Measurements from ENCODE around the gene CDK6.
"Not testable (repeated sequence)": the region's sequence is repeated elsewhere in the genome, so short reads cannot be mapped to it uniquely, and the experiment has no call there.

CDK6 gene

DNA sequence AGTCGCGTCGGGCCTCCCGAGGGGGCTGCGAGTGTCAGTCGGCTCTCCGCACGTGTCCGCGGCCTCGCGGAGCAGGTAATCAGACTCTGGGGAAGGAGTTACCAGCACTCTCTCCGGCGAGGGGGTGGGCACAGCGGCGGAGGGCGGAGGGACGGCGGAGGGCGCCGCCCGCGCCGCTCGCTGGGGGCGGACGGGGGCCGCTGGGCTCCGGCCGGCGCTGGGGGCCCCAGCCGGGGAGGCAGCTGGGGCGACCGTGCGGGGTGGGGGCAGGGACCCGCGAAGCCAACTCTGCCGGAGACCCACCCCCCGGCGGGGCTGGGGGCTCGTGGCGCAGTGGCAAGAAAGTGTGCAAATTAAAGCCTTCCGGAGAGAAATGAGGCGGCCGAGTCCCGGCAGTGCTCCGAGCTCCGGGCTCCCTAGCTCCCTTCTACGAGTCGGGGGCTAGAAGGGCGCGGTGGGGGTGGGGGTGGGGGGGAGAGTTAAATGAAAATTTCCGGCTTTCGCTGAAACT lies at the start of gene CDK6:
CDK6 (minus strand) TSS at position 85 of the 511 bp plus-strand sequence. CDS start 3,250 bp downstream, outside the sequence.
- DNase-seq: peak; percentile 60 to 62

GRCh38 chr7:92886039-92886438 lies 49.7 kb upstream of the CDK6 start:
- not testable (repeated sequence) for DNase-seq

GRCh38 chr7:92884218-92884617 lies 47.8 kb upstream of the CDK6 start:
- DNase-seq: no peak

GRCh38 chr7:92882760-92883159 lies 46.4 kb upstream of the CDK6 start:
- no peak for DNase-seq

DNA sequence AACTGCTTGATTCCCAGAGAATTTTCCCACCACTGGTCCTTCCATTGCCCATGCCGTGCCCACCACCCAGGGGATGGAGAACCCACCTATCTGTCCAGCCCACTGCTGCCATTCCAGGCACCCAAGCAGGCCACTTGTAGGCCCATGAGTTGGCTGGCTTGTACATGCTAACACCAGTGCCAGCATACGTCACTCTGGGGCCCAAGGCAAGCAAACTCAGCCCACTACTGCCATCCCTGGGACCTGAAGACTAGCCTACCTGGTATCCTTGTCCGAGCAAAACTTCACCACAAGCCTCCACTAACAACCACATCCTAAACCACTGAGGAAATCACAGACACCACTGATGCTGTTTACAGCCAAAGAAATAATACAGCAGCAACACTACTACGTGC lies 44.7 kb upstream of the CDK6 start:
- DNase-seq: no peak

DNA sequence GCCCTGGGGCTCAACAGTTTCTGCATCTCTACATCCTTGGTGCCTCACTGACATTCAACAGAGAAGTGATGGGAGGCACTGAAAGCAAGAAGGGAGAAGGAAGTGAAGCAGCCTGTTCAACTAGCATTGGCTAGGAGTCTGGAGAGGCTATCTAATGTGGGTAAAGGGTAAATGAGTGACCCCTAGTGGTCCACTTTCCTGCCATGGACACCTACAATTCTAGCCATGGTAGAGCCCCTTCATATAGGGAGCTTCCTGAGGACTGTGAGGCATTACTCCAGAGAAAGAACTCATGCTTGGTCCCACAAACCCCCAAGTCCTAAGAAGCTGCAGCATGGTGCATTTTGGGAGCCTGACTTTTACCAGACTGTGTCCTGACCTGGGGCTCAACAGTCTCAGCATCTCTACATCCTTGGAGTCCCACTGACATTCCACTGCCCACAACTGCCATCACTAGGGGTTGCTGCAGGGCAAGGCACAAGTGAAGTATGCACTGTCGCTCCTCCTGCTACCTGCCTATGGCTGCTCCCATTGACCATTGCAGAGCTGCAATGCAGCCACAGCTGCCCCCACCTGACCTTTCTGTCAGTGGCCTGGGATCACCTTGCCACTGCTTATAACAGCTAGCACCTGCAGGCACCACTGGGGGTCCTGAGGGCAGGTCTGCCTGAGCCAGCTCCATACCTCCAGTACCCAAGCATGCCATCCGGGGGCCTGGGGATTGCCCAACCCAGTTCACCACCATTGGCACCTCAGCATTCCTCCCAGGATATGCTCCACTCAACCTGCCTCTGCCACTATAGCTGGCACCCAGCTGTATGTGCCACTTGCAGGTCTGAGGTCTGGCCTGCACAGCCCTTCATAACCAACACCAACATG lies 44.1 kb upstream of the CDK6 start:
- peak in 1 of 2 donors; percentile 14 for DNase-seq

DNA sequence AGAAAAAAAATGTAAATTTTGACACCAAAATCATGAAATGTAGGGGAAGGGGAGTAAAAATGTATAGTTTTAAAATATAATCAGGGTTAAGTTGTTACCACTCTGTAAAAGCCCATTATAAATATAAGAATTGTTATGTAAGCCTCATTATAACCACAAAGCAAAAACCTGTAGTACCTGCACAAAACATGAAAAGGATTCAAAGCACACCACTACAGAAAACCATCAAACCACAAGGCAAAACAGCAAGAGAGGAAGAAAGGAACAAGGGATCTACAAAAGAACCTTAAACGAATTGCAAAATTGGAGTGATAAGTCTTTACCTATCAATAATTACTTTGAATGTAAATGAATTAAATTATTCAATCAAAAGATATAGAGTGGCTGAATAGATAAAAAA lies 41.0 kb upstream of the CDK6 start:
- DNase-seq: peak in 1 of 2 donors; percentile 2

DNA sequence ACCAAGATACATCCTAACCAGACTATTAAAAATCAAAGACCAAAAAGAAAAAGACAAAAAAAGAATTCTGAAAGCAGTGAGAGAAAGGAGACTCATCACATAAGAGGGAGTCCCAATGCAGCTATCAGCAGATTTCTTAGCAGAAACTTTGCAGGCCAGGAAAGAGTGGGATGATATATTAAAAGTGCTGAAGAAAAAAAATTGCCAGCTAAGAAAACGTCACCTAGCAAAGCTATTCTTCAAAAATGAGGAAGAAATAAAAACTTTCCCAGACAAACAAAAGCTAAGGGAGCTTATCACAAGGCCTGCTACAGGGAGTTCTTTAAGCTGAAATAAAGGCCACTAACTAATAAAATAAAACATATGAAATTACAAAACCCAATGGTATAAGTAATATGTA lies 40.5 kb upstream of the CDK6 start:
- DNase-seq: no peak

- no peak for DNase-seq
These were observed 39.3 kb upstream of the CDK6 start for GRCh38 chr7:92875719-92876118.

GRCh38 chr7:92875173-92875572 lies 38.8 kb upstream of the CDK6 start:
- DNase-seq: no peak

- no peak for DNase-seq
These were observed 38.2 kb upstream of the CDK6 start for GRCh38 chr7:92874567-92874966.

DNA sequence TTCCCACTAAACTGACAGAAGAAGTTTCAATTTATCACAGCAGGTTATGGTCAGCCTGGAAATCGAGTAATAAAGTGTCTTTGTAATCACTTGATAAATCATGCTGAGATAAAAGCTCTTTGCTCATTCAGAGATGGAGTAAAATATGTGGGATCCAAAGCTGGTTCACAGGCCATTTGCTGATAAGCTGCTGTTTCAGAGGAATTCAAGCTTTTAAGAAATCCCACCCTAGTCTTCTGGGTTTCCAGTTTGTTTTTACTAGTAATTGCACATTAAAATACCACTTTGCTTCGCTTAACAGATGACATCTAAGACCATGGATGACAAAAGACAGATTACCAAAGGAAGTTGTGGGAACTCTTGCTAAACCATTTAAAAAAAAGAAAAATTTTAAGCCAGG lies 37.4 kb upstream of the CDK6 start:
- DNase-seq: no peak

DNA sequence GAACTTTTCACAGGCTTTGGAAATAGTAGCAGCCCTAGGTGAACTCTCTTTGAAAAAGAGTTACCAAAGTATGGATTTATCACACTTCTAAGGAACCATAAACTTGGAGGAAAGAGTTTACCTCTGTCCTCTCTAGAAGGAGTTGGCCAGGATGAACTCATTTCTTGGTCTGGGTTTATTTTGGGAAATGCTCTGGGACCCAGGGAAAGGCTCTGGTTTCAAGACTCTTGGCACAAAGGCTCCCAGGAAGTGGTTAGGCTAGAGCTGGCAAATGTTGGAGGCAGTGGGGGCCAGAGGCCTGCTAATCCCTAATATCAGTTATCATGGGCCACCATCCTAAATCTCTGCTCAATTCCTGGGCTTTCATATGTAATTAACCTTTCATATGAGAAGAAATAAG lies 36.3 kb upstream of the CDK6 start:
- DNase-seq: no peak

DNA sequence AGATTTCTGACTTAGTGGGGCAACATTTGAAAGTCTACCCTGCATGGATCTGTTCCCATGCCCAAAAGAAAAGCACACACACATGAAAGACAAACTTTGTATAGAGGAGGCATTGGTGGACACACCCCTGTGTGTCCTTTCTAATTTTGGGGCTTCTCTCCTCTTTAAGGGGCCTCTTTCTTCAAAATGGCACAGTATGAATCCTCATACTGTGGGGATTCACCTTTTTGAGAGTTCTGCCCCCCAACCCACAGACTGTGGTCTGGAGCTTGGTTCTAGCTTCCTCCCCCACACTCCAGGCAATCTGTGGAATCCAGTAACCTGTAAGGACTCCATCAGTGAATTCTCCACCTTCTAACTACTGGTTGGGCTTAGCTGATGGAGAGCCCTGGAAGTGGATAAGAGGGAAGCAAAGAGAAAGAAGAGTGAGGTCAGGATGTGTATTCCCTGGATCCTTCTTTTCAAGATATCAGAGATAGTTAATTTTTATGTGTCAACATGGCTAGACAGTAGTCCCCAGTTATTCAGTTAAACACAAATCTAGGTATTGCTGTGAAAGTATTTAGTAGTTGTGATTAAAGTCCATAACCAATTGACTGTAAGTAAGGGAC lies 32.4 kb upstream of the CDK6 start:
- DNase-seq: no peak

GRCh38 chr7:92864169-92864568 lies 27.8 kb upstream of the CDK6 start:
- DNase-seq: peak in 1 of 2 donors; percentile 49

DNA sequence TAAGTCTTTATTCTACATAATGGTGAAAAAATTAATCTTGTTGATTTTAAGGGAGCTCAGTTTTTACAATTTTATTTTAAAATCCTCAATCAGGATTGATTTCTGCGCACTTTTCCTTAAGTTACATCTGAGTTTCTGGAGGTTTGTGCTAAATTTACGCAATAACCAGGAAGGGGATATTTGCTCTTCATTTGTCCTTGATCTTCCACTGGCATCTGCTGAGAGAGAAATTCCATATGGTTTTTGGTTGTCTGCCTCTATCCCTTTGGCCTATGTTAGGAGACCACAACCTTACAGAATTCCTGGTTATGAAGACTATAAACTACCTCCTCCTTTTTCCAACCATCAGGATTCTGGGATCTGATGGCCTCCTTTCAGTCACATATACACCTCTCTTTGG lies 20.1 kb upstream of the CDK6 start:
- no peak for DNase-seq

GRCh38 chr7:92854501-92855238 lies 18.3 kb upstream of the CDK6 start:
- no peak for DNase-seq

DNA sequence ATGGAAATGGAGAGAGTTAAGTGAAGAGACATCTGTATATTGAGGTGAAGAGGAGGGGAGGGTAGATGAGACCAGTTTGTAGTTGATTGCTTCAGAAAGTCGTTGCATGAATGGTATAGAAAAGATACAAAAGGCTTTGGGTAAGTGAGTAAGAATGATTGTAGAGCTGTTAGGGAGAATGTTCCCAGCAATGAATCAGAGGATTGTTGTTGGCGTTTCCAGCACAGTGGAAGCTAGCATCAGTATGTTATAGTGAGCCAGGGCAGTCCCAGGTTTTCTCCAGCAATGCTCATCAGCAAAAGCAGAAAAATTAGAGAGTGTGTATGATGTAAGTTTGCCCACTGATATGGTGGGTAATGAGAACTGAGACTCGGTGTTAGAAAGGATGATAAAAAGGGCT lies 15.4 kb upstream of the CDK6 start:
- no peak for DNase-seq

DNA sequence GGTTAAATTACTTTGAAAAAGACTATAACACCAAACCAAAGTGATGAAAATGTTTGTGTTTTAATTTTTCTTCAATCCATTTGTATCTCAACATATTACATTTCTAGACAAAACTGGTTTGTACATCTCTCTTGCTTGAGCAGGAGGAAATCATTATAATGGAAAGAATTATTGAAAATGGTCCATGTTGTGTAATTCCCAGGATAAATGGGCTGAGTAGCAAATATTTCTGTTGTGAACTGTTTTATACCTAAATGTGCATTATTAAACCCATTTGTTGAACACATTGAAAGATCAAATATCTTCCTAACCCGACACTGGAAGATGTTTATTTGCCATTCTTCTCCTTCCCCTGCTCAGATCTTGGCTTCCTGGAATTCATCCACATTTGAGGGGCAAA lies 14.1 kb upstream of the CDK6 start:
- DNase-seq: no peak

GRCh38 chr7:92849322-92849721 lies 12.9 kb upstream of the CDK6 start:
- no peak for DNase-seq

DNA sequence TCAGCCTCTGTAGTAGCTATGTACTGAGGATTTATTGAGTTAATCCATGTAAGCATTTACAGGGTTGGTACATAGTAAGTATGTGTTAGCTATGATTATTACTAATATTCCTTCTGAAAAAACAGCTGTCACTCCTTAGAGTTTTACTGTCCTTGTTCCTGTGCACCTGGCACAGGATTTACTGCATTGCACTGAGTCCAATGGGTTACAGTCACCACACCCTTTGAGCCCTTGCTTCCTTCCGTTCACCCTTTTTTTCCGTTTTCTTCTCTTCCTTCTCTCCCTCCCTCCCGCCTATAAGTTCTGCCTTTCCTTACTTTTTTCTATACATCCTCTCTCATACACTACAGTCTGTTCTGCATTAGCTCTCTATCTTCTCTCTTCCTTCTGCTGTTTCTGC lies 12.5 kb upstream of the CDK6 start:
- no peak for DNase-seq

GRCh38 chr7:92848441-92848840 lies 12.1 kb upstream of the CDK6 start:
- no peak for DNase-seq

DNA sequence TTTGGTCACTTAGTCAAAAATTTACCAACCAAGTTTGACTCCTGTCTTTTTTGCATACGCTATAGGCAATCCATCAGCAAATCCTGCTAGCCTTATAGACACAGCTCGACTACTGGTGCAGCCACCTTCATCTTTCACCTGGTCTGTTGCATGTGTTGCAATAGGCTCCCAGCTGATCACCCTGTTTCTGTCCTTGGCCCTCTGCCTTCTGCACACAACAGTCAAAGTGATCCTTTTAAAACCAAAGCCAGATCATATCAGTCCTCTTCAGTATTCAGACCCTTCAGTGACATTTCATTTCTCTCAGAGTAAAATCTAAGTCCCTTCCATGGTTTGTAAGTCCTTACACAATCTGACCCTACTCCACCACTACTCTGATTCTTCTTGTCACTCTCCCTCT lies 10.9 kb upstream of the CDK6 start:
- no peak for DNase-seq

DNA sequence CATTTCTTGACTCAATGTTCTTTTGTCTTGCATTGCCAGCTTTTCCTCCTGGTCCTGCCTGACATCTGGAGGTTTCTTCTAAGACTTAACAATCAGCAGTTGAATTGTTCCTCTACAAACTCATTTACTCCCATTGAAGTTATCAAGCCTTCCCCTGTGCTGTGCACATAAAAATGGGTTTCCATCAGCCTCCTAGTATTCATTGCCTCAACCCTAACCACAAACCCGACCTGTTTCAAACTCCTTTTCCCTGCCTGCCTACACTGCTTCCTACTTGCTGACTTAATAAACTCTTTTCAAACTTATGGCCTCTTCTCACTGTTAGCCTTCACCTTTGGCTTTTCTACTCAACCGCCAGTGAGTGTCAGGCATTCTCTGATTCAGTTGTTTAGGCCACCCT lies 9.4 kb upstream of the CDK6 start:
- no peak for DNase-seq
